DOHH2 (cell line): Measurements from ENCODE around the gene TENT4A.

ENCODE experiments used
- H3F3A ChIP-seq: fragments of 200-600 bp; sonication (generic), shearing (Covaris generic); 2 replicates; pipeline ENCODE4 v1.6.0; 2016; ENCODE audit warnings: antibody characterized with exemption, mild to moderate bottlenecking; ENCODE audit not compliant: control insufficient read depth, insufficient read depth
- H3K27ac ChIP-seq: fragments of 200-600 bp; sonication (generic); 2 replicates; pipeline ENCODE4 v1.5.1; 2014; ENCODE audit warnings: low read depth, mild to moderate bottlenecking, low read length, moderate library complexity
- H3K27me3 ChIP-seq: fragments of 200-600 bp; sonication (generic); 2 replicates; pipeline ENCODE4 v1.6.1; 2014; ENCODE audit warnings: mild to moderate bottlenecking, low read length, mixed read lengths; ENCODE audit not compliant: control insufficient read depth
- H3K36me3 ChIP-seq: fragments of 200-600 bp; sonication (generic); 2 replicates; pipeline ENCODE4 v1.6.1; 2014; ENCODE audit warnings: mild to moderate bottlenecking, low read length, moderate library complexity, mixed read lengths; ENCODE audit not compliant: control insufficient read depth
- H3K4me1 ChIP-seq: fragments of 200-600 bp; sonication (generic); 2 replicates; pipeline ENCODE4 v1.6.1; 2014; ENCODE audit warnings: mild to moderate bottlenecking, low read length, mixed read lengths; ENCODE audit not compliant: control insufficient read depth
- H3K4me2 ChIP-seq: fragments of 200-600 bp; sonication (generic); 2 replicates; pipeline ENCODE4 v1.6.0; 2014; ENCODE audit warnings: mild to moderate bottlenecking, low read length, moderate library complexity
- H3K4me3 ChIP-seq: fragments of 200-600 bp; sonication (generic); 2 replicates; pipeline ENCODE4 v1.5.1; 2014; ENCODE audit warnings: mild to moderate bottlenecking, low read length, mixed read lengths
- H3K79me2 ChIP-seq: fragments of 200-600 bp; sonication (generic); 2 replicates; pipeline ENCODE4 v1.6.1; 2014; ENCODE audit warnings: mild to moderate bottlenecking, low read length, mixed read lengths; ENCODE audit not compliant: control insufficient read depth
- H3K9me2 ChIP-seq: fragments of 200-600 bp; sonication (generic); replicated peaks from 2 replicates; pipeline ENCODE4 v1.6.1; 2014; ENCODE audit warnings: mild to moderate bottlenecking, low read length, mixed read lengths; ENCODE audit not compliant: control insufficient read depth
- H3K9me3 ChIP-seq: fragments of 200-600 bp; sonication (generic); 2 replicates; pipeline ENCODE4 v1.6.1; 2014; ENCODE audit warnings: antibody characterized with exemption, low read length, mixed read lengths; ENCODE audit not compliant: control insufficient read depth, insufficient read depth
- H4K20me1 ChIP-seq: fragments of 200-600 bp; sonication (generic); 2 replicates; pipeline ENCODE4 v1.6.0; 2014; ENCODE audit warnings: low read depth, mild to moderate bottlenecking, antibody characterized with exemption, low read length, moderate library complexity; ENCODE audit not compliant: control insufficient read depth, insufficient read depth
- CTCF ChIP-seq: fragments of 200-600 bp; sonication (generic); IDR thresholded peaks from one replicate; pipeline ENCODE4 v1.5.1; 2014; ENCODE audit warnings: antibody characterized with exemption, mild to moderate bottlenecking, low read depth, low read length; ENCODE audit not compliant: poor library complexity, severe bottlenecking
- EZH2phosphoT487 ChIP-seq: fragments of 200-600 bp; sonication (generic); IDR thresholded peaks from 2 replicates; pipeline ENCODE4 v1.6.1; 2017; ENCODE audit warnings: borderline replicate concordance, mild to moderate bottlenecking, antibody characterized with exemption, low read length, moderate library complexity, mixed read lengths

The TENT4A gene

GRCh38 chr5:6760686-6761085 is 47.5 kb downstream of the TENT4A start:
- TF ChIP-seq CTCF, result no peak
- no peak for TF ChIP-seq EZH2phosphoT487
- H3K27ac ChIP-seq, result no peak overlapping the region

DNA sequence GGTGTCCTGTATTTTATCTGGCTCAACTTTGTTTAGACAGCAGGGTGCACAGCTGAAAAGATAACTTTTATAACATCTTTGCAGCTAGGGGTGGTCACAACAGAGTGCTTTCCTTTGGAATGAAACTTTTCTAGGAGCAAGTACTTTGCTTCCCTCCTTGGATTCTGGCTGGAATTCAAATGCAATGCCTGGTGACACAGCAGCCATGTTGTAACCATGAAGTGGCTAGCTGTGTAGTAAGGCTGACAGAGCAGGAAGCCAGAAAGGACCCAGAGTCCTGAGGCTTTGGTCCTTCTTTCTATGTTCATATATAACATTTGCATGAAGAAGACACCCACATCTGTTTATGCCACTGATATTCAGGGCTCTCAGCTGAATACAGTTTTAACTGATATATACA is 48.1 kb downstream of the TENT4A start:
- Histone ChIP-seq H3K27ac (no peak overlapping the region), H3K9me3 (no peaks in the 10 kb centered on the region), H3K4me2 (no peak overlapping the region), H3K4me1 (no peaks in the 10 kb centered on the region), H4K20me1 (no peaks in the 10 kb centered on the region; the same call in 1 of the 2 replicates), H3K79me2 (no peaks in the 10 kb centered on the region), H3F3A (0 out of 2 replicates have a peak, but pooled peaks cover 2% of the 10 kb centered on the region), H3K36me3 (peaks cover 19% of the 10 kb centered on the region), H3K9me2 (no peaks in the 10 kb centered on the region), H3K4me3 (no peak overlapping the region), H3K27me3 (no peaks in the 10 kb centered on the region)
- TF ChIP-seq CTCF, result no peak
- TF ChIP-seq EZH2phosphoT487, result no peak

More at GRCh38 chr5:6760686-6761085, 47.5 kb downstream of the TENT4A start:
- no peak overlapping the region for H3K4me3 ChIP-seq
- no peaks in the 10 kb centered on the region for H3K27me3 ChIP-seq
- H3K4me1 ChIP-seq, result no peaks in the 10 kb centered on the region
- no peaks in the 10 kb centered on the region for H3K79me2 ChIP-seq
- no peaks in the 10 kb centered on the region for H3K9me3 ChIP-seq
- H3F3A ChIP-seq, result 0 out of 2 replicates have a peak, but pooled peaks cover 2% of the 10 kb centered on the region
- H3K9me2 ChIP-seq, result no peaks in the 10 kb centered on the region
- peaks cover 25% of the 10 kb centered on the region for H3K36me3 ChIP-seq
- H3K4me2 ChIP-seq, result no peak overlapping the region
- H4K20me1 ChIP-seq, result no peaks in the 10 kb centered on the region; the same call in 1 of the 2 replicates

GRCh38 chr5:6762116-6762515 is 48.9 kb downstream of the TENT4A start:
- Histone ChIP-seq H3K79me2 (no peaks in the 10 kb centered on the region), H3F3A (0 out of 2 replicates have a peak, but pooled peaks cover 2% of the 10 kb centered on the region), H3K27ac (no peak overlapping the region), H3K36me3 (peaks cover 11% of the 10 kb centered on the region), H3K4me2 (no peak overlapping the region), H4K20me1 (no peaks in the 10 kb centered on the region; the same call in 1 of the 2 replicates), H3K9me2 (no peaks in the 10 kb centered on the region), H3K4me3 (no peak overlapping the region), H3K9me3 (no peaks in the 10 kb centered on the region), H3K27me3 (no peaks in the 10 kb centered on the region), H3K4me1 (no peaks in the 10 kb centered on the region)
- TF ChIP-seq EZH2phosphoT487 (no peak), CTCF (no peak)

DNA sequence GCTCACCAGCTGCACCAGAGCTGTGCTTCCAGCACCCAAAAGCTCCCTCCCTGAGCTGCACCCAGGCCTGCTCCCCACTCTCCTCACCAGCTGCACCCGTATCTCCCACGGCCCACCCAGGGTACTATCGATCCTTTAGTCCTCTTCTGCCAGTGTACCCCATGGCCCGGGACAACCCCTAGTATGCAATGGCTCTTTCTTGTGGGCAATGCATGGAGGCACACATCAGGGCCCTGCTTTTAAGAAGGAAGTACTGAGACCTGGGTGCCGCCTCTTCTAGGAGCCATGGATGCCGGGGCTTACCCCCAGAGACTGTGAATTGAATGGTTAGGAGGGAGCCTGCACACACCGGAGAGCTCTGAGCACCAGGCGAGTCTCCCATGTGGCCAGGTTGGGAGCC is 49.5 kb downstream of the TENT4A start:
- H3K36me3 ChIP-seq, result peaks cover 7% of the 10 kb centered on the region; the same call in 1 of the 2 replicates
- H3K27me3 ChIP-seq, result no peaks in the 10 kb centered on the region
- 0 out of 2 replicates have a peak, but pooled peaks cover 2% of the 10 kb centered on the region for H3F3A ChIP-seq
- H4K20me1 ChIP-seq, result no peaks in the 10 kb centered on the region; the same call in 1 of the 2 replicates
- TF ChIP-seq EZH2phosphoT487, result no peak
- no peak for TF ChIP-seq CTCF
- no peak overlapping the region for H3K4me2 ChIP-seq
- no peaks in the 10 kb centered on the region for H3K9me2 ChIP-seq
- H3K9me3 ChIP-seq, result no peaks in the 10 kb centered on the region
- H3K4me3 ChIP-seq, result no peak overlapping the region
- H3K79me2 ChIP-seq, result no peaks in the 10 kb centered on the region
- no peak overlapping the region for H3K27ac ChIP-seq
- no peaks in the 10 kb centered on the region for H3K4me1 ChIP-seq
